NCI-H460 (cell line): ENCODE data around the gene VWA5B1. TPM values are rescaled to one million over a fixed set of nuclear protein-coding genes. Genes with fewer than 3 reads are reported as not detected.

Experiments used
- DNase-seq: peaks from one replicate; pipeline ENCODE4 v3.0.0-alpha.2; 2016; ENCODE audit warnings: low read depth; ENCODE audit errors: extremely low read depth
- total RNA-seq: library from RNA; depleted of rRNA; stranded (reverse); fragments of >200 nt; shearing (Covaris generic); gene quantifications from 2 replicates; pipeline ENCODE4 v1.2.3, GENCODE V29; 2014

The VWA5B1 gene
- total RNA-seq, 1 experiment from 2014 or later, result not detected

- DNase-seq, result no peak
Observed at GRCh38 chr1:20345419-20345818, 54.7 kb downstream of the VWA5B1 start.

- DNase-seq, result no peak
Observed at GRCh38 chr1:20346433-20346832, 55.8 kb downstream of the VWA5B1 start.

DNA sequence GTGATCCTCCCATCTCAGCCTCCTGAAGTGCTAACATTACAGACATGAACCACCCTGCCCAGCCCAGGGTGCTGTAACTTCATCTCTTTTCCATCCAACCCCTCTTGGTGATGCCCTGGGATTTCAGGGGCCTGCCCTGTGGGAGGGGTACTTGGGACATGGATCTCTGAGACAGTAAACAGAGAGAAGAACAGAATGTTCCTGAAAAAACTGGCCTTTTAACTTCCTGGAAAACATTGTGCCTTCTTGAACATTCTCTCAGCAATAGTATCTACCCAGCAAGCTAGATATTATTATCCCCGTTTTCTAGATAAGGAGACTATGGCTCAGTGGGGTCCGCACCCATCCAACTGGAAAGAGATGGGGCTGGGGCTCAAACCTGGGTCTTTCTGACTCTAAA lies 57.0 kb downstream of the VWA5B1 start:
- no peak for DNase-seq

DNA sequence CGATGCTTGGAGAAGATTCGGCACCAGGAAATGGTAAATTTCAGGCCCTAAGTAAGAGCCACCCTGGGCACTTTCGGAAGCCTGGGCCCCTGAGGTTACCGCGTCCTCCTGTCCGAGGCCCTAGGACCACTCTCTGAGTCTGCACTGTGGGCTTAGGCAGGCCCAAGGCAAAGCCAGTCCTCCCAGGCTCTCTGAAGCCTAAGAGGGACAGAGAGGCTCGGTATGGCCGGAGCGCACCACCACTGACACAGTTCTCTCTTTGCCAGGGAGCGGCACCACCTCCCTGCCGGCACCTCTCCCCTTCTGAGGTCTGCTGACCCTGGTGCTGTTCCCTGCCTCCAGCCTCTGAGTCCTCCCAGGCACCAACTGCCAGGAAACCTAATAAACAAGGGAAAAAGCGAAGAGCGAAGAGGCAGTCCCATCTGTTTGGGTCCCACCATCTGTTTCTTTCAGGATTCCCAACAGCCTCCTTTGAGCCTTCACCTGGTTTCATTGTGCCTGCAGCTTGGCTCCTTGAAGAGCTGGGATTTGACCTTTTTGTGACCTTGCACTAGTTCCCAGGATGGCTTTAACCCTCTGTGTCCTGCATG lies 57.7 kb downstream of the VWA5B1 start:
- DNase-seq, result no peak

DNA sequence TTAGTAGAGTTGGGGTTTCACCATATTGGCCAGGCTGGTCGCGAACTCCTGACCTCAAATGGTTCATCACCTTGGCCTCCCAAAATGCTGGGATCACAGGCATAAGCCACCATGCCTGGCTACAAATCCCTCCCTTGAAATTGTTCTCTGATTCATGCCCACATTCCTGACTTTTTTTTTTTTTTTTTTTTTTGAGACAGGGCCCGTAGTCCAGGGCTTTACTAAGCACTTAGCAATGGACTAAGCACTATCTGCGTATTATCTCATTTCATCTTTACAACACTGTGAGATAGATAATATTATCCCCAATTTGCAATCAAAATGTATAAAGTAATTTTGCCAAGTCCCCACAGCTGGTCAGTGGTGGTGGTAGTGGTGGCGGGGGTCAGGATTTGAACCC lies 58.9 kb downstream of the VWA5B1 start:
- DNase-seq, result no peak

DNA sequence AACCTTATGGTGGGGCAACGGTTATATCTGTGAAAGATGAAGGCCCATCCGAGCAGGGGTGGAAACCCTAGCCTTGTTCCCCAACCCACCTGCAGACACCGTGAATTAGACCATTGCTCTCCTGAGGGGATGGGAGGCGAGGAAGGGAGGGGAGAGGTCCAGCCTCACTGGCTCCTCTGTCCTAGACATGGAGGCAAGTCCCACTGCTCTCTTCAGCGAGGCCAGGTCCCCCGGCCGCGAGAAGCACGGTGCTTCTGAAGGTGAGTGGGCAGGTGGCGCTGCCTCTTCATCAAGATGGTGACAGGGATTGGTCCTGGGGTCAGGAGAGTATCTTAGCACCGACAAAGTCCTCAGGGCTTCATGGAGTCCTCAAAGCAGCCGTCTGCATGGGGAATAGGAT lies 59.3 kb downstream of the VWA5B1 start:
- no peak for DNase-seq

DNA sequence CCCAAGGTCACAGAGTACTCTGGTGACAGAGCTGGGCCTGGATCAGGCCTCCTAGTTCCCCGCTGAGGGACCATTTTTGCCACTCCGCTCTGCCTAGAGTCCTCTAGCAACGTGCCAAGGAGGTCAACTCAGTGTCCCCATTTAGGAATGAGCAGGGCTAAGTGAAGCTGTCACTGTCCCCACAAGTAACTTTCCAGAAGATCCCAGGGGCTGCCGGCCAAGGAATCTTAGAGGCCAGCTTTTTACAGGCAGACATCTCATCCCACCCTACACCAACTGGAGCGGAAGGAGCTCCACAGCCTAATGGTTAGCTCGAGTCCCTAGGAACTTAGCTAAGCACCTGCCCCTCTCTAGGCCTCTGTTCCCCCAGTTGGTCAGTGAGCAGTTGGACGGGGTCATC lies 59.7 kb downstream of the VWA5B1 start:
- no peak for DNase-seq

GRCh38 chr1:20351911-20352701 lies 61.4 kb downstream of the VWA5B1 start:
- no peak for DNase-seq

DNA sequence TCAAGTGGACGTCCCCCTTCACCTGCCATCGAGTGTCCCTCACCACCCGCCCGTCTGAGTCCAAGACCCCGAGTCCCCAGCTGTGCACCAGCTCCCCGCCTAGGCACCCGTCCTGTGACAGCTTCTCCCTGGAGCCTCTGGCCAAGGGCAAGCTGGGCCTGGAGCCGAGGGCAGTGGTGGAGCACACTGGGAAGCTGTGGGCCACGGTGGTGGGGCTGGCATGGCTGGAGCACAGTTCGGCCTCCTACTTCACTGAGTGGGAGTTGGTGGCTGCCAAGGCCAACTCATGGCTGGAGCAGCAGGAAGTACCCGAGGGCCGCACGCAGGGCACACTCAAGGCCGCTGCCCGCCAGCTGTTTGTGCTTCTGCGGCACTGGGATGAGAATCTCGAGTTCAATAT lies 63.2 kb downstream of the VWA5B1 start:
- DNase-seq, result no peak

GRCh38 chr1:20354610-20355009 lies 63.9 kb downstream of the VWA5B1 start:
- DNase-seq, result no peak

DNA sequence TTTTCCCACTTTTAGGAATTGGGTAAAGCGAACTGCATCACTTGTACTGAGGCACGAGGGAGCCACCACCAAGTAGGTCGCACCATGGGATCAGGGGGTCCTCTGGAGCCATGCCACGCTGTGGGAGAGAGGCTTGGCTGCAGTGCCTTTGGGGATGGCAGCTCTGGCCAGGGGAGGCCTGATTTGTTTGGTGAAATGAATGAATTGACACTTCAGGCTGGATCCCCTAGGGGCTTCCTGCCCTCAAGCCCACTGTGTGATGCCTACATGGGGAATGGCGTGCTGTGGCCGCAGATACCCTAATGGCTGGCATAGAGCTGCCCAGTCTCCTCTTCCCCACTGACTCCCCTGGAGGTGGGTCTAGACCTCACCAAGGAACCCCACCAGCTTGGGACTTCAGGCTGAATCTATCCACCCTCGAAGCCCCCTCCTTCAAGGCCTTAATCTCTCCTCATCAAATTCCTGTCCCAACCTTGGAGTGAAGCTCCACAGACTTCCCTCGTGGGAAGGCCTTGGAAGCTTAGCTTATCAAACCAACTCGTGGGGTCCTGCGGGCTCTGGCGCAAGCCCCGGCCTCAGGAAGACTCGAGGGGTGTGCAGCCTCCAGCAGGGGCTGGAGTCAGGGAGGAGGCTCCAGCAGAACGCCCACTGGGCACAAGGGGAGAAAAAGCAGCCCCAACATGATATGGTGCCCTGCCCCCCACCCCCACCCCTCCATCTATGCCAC lies 64.6 kb downstream of the VWA5B1 start:
- DNase-seq, result no peak

DNA sequence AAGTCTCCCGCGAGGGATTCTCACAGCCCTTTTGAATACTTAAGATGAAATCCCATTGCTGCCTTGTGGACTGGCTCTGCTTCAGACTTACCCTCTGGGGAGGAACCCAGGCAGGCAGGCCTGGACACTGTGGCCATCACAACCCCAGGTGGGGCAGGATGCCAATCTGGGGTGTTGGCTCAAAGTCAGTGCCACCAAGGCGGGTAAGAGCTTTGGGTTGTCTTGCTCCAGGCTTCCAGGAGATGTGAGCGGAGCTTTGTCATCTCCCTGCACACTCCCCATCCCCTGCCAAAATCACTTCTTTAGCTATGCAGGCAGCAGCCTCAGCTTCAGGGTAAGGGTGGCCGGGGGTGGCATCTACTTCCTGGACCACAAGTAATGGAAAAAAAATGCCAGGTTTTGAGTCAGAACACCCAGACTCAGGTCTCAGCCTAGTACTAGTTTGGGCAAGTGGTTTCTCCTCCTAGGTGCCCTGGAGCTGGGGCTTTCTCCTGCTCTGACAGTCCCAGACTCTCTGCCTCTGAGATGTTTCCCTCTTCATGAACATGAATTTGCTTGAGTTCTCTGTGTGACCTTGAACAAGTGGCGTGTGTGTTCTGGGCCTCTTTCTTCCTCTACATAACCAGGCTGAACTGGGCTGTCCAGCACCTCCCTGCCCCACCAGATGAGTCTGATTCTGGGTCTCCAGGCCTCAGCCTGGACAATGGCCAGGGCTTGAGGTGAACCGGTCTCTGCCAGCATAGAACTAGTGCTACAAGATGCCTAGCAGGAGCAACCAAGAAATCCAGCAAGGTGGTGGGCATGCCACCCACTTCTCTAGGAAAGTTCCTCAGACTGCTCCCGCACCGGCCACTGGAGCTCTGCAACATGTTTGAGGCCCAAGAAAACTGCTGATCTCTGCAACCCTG lies 65.4 kb downstream of the VWA5B1 start:
- no peak for DNase-seq

DNA sequence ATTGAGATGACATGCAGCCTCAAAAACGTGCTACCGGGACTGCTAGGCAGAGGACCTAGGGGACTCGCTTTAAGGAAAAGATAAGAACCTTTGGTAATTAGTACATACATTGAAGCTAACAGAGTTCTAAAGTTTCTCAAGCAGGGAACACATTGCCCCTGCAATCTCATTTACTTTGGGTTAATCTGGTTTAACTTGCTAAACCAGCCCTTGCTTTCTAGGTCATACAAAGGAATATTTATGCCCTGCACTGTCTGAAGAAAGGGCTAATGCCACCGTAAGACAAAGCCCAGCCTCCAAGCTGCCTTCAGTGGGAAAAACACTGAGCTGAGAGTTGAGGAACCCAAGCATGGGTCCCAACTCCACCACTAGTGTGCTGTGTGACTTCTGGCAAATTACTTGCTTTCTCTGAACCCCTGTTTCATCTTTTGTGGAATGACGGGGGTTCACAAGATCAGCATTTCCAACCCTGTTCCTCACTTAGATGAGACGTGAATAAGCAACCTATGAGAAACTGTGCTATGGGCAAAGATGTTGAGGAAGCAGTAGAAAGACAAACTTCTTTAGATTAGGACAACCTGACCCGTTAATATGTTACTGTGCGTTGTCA lies 66.3 kb downstream of the VWA5B1 start:
- no peak for DNase-seq

DNA sequence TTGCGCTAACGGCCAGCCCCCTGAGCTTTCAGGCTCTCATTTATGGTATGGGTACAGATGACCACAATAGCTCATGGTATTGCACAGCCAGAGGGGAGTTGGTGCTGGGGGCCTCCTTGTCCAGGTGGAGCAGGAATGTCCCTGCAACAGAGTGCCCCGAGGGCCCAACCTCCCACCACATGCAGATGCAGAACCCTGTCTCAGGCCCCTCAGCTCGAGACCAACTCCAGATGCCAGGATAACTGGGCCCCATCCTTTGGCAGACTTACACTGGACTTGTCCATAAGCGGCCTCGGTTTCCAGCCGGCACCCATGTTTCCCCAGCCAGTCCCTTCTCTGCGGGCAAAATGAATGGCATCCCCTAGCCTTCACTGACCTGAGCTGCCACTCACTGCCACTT lies 67.1 kb downstream of the VWA5B1 start:
- no peak for DNase-seq

DNA sequence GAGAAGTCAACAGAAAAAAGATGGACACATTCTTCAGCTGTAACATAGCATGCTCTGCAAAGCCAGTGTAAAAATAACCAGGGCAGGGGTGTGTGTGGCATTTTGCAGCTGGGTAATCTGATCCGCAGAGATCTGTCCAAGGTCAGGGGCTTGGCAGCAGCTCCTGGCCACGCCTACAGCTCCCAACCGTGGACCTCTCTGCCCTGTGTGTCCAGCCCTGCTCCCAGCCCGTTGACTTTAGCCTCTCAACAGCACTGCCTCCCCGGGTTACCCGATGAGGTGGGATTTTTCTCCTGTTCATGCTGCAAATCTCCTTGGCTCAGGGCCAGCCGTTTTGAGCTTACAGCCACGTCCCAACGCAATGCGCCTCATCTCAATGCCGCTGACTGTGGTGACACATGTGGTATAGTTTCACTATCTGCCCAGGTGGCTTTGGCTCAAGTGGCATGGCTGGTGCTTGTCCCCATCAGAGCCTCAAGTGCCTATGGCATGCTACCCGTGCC lies 68.1 kb downstream of the VWA5B1 start:
- no peak for DNase-seq

- no peak for DNase-seq
Observed at GRCh38 chr1:20359451-20360330, 69.0 kb downstream of the VWA5B1 start.

GRCh38 chr1:20361401-20361800 lies 70.7 kb downstream of the VWA5B1 start:
- no peak for DNase-seq

- DNase-seq, result peak; percentile 15
Observed at GRCh38 chr1:20361805-20362381, 71.2 kb downstream of the VWA5B1 start.

DNA sequence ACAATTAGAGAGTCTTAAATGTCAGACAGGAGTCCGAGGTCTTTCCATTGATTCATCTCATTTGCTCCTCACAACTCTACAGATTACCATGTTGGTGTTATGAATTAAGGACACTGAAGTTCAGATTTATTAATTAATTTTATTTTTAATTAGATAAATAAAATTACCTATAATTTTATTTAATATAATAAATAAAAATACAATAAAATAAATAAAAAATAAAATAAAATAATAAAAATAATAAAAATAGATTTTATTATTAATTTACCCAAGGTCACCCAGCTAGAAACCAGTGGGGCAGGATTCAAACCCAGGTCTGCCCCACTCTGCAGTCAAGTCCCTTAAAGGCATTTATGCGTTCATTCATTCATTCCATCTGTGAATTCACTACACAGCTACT lies 72.2 kb downstream of the VWA5B1 start:
- no peak for DNase-seq
